Inferior parietal cortex (tissue), 1 donor: Measurements from ENCODE around the gene PPP1R9A.

Experiments
- DNase-seq: peaks from one replicate; pipeline ENCODE4 v3.0.0-alpha.2; 2016; ENCODE audit errors: extremely low spot score

The PPP1R9A gene

GRCh38 chr7:95263785-95264362 lies 356.5 kb downstream of the PPP1R9A start:
- no peak for DNase-seq

GRCh38 chr7:95264363-95264891 lies 357.0 kb downstream of the PPP1R9A start:
- DNase-seq = no peak

GRCh38 chr7:95265634-95266033 lies 358.2 kb downstream of the PPP1R9A start:
- DNase-seq = no peak

- no peak for DNase-seq
Measured at GRCh38 chr7:95267754-95268153, 360.4 kb downstream of the PPP1R9A start.

GRCh38 chr7:95269640-95270039 lies 362.2 kb downstream of the PPP1R9A start:
- no peak for DNase-seq

GRCh38 chr7:95276114-95276513 lies 368.7 kb downstream of the PPP1R9A start:
- no peak for DNase-seq

GRCh38 chr7:95279417-95279816 lies 372.0 kb downstream of the PPP1R9A start:
- no peak for DNase-seq

GRCh38 chr7:95286096-95286495 lies 378.7 kb downstream of the PPP1R9A start:
- DNase-seq = no peak

- no peak for DNase-seq
Measured at GRCh38 chr7:95290166-95290830, 382.9 kb downstream of the PPP1R9A start.

GRCh38 chr7:95295397-95295796 lies 388.0 kb downstream of the PPP1R9A start:
- DNase-seq = no peak

GRCh38 chr7:95296456-95296855 lies 389.1 kb downstream of the PPP1R9A start:
- DNase-seq = no peak

- no peak for DNase-seq
Measured at GRCh38 chr7:95297041-95297440, 389.6 kb downstream of the PPP1R9A start.

- no peak for DNase-seq
Measured at GRCh38 chr7:95298091-95298490, 390.7 kb downstream of the PPP1R9A start.

GRCh38 chr7:95303013-95303905 lies 395.9 kb downstream of the PPP1R9A start:
- no peak for DNase-seq

- no peak for DNase-seq
Measured at GRCh38 chr7:95304990-95305389, 397.6 kb downstream of the PPP1R9A start.

- no peak for DNase-seq
Measured at GRCh38 chr7:95309951-95310350, 402.6 kb downstream of the PPP1R9A start.

GRCh38 chr7:95311389-95311788 lies 404.0 kb downstream of the PPP1R9A start:
- no peak for DNase-seq

GRCh38 chr7:95312561-95312960 lies 405.2 kb downstream of the PPP1R9A start:
- no peak for DNase-seq

GRCh38 chr7:95316588-95316987 lies 409.2 kb downstream of the PPP1R9A start:
- no peak for DNase-seq

GRCh38 chr7:95317546-95317945 lies 410.2 kb downstream of the PPP1R9A start:
- no peak for DNase-seq

- no peak for DNase-seq
Measured at GRCh38 chr7:95317966-95318365, 410.6 kb downstream of the PPP1R9A start.

- no peak for DNase-seq
Measured at GRCh38 chr7:95318501-95319100, 411.2 kb downstream of the PPP1R9A start.
